Cardiac septum (tissue), 1 donor: ENCODE data around the gene BEST4. TPM values are rescaled to one million over a fixed set of nuclear protein-coding genes. Genes with fewer than 3 reads are reported as not detected.
"Not testable (repeated sequence)": the region's sequence is repeated elsewhere in the genome, so short reads cannot be mapped to it uniquely, and the experiment has no call there.

Experiments used
- DNase-seq: peaks from one replicate; pipeline ENCODE4 v3.0.0-alpha.2; 2020; ENCODE audit warnings: low spot score
- intact Hi-C: fragments of 100-400 bp; cut with DNase I; formaldehyde crosslinking; loops from one replicate; pipeline ENCODE4 v1.14.0; 2022
- total RNA-seq: library from RNA; stranded (reverse); fragmentation: NEBNext Ultra II Directional; extraction: Animal tissue kit (Norgen Biotek cat#: 25700); gene quantifications from one replicate; pipeline ENCODE4 v1.2.1, GENCODE V29; 2021
- donor health status: DM: no; HTN: no; CAD: no.

The BEST4 gene
- total RNA-seq, 1 donor from 2014 or later, result 0.11 TPM

DNA sequence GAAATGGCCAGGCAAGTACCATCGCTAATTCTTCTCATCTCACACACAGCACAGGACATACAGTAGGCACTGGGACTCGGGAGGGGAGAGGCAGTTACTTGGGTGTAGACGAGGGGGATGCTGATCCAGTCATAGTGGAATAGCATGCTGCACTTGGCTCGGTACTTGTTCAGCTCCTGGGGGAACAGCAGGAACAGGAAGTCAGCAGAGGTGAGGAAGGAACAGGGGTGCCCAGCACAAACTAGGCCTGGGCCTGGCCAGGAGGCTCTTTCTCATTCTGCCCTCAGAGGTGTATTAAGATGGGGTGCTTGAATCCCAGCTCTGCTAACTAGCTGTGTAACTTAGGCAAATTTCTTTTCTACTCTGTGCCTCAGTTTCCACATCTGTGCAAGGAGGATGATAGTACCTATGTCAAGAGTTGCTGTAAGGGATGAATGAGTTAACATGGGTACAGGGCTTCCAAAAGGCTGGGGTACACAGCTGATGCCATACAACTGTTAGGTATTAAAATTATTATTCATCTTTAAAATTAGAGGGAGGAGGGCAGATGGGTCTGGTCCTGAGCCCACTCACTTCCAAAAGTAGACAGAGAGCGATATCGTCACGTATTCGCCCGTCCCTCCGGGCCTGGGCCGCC lies 2.4 kb downstream of the BEST4 start:
- intact Hi-C loops, result no loop called here
- no peak for DNase-seq

- DNase-seq, result no peak
- intact Hi-C loops, result no loop called here
These were observed 3.0 kb downstream of the BEST4 start for GRCh38 chr1:44785029-44785380.

- DNase-seq, result no peak
- intact Hi-C loops, result no loop called here
These were observed 3.6 kb downstream of the BEST4 start for GRCh38 chr1:44784094-44785028.

DNA sequence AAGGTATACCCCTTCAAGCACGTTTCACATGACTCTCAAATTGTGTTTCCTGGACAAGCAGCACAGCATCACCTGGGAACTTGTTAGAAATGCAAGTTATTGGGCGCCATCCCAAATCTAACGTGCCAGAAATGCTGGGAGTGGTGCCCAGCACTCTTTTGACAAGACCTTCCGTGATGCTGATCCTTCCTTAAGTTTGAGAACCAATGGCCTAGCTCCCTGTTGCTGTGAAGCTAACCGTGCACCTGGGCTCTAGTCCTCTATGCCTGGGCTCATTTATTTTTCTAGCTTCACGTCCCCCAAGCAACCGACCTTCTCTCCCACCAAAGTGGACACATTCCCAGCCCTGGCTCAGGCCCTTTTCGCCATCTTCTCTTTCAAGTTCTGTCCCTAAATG lies 4.3 kb downstream of the BEST4 start:
- no peak for DNase-seq
- intact Hi-C loops, result no loop called here

- intact Hi-C loops, result no loop called here
- DNase-seq, result no peak
These were observed 7.3 kb downstream of the BEST4 start for GRCh38 chr1:44780583-44781121.

DNA sequence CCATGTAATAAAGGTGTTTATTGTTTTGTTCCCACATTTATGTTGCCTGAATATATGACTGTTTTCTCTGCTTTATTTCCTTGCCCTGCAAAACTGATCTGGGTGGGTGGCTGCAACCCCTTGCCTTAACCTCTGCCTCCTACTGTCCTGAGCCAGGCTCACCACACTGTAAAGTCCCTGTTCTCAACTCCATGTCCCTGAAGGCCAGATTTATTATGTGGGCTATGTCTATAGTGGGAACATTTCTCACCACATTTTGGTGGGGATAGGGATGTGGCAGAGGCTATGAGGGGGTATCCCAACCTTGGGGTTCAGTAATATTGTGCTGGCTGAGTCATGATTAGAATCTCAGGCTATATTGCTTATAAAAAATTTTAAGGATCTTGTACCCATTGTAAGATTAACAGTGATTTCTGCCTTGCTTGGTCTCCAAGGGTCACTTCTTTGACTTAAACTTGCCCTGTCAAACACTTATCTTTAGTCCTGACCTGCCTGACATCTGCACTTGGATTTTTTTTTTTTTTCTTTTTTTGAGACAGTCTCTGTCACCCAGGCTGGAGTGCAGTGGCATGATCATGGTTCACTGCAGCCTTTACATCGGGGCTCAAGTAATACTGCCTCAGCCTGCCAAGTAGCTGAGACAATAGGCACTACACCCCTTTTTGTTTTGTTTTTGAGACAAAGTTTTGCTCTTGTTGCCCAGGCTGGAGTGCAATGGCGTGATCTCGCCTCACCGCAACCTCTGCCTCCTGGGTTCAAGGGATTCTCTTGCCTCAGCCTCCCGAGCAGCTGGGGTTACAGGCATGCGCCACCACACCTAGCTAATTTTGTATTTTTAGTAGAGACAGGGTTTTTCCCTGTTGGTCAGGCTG lies 9.0 kb downstream of the BEST4 start:
- intact Hi-C loops, result no loop called here
- no peak for DNase-seq

GRCh38 chr1:44777969-44778635 lies 9.9 kb downstream of the BEST4 start:
- intact Hi-C loops, result no loop called here
- DNase-seq, result no peak

DNA sequence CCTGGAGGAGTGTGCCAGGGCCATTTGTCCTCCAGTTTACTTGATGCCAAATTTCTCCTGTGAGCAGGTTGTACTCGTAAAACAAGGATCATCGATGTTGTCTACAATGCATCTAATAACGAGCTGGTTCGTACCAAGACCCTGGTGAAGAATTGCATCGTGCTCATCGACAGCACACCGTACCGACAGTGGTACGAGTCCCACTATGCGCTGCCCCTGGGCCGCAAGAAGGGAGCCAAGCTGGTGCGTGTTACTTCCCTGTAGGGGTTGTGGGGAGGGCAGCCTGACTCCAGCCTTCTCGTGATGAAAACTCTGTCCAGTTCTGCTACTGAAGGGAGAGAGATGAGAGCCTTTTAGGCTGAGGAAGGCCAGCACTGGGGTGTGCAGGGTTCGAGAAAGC lies 10.4 kb downstream of the BEST4 start:
- no peak for DNase-seq
- intact Hi-C loops, result no loop called here

- intact Hi-C loops, result no loop called here
- DNase-seq, result no peak
These were observed 11.3 kb downstream of the BEST4 start for GRCh38 chr1:44776730-44777068.

DNA sequence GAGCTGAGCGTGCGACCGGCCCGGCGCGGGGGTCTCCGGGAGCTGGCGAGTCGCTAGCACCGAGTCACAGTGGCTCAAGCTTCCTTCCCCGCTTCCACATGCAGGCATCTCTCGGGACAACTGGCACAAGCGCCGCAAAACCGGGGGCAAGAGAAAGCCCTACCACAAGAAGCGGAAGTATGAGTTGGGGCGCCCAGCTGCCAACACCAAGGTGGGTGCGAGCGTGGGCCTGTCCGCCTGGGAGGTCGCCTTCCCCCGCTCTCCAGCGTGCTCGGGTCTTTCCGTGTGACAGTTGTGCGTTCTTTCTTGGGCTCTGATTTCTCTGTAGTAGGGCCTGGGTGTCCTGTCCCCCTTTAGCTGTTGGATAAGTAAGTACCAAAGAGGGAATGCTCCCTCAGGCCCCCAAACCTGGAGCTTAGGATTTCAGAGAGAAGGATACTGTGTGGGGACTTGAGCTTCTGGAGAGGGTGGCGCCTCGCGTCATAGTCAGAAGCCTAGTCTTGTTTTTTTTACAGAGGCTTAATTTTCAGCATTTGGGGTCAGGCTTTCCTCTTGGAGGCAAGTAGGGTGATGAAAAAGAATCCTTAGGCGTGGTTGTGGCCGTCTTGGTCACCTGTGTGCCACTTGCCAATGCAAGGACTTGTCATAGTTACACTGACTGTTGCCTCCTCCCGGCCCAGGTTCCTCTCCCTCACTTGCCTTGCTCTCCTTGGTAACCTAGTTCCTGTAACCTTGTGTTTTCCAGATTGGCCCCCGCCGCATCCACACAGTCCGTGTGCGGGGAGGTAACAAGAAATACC lies 11.8 kb downstream of the BEST4 start:
- no peak for DNase-seq
- intact Hi-C loops, result no loop called here

DNA sequence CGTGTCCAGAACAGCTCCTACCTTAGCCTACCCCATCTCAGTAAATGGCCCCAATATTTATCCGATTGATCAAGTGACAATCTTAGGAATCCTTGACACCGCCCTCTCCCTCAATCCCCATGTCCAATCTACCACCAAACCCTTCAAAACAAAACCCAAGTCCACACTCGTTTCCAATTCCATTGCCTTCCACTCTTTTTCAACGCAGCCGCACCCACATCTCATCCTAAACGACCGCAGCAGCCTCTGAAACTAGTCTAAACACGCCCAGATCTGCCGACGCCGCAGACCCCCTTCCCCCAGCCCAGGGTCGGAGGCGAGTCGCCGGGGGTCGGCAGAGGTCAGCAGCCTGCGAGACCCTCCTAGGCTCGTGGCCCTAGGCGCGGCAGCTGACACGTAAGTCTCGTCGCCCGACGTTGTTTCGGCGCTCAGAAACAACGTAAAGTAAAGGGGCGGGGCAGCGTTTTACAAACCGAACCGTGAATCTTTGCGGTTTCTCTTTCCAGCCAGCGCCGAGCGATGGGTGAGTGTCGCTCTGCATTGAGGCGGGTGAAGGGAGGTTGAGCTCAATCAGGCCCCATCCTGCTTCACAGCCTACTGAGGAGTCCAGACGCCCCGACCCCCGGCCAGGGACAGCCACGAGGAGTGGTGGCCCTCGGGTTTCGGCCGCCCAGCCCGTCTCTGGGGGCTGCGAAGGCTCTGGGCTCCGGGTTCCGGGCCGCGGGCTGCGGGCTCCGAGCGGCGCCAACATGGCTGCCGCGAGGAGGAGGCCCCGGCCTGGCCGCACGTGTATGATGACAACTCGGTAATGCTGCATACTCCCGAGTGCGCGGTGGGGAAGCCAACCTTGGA lies 12.7 kb downstream of the BEST4 start, which contains the start of gene RPS8:
TSS of gene RPS8 (plus strand) at position 463 of the 852 bp plus-strand sequence. CDS start at position 520, 57 bp downstream.
- DNase-seq, result peak; percentile 96
- intact Hi-C loops, result no loop called here

- intact Hi-C loops, DNase-seq: not testable (repeated sequence)
These were observed 21.5 kb downstream of the BEST4 start for GRCh38 chr1:44766421-44766820.

DNA sequence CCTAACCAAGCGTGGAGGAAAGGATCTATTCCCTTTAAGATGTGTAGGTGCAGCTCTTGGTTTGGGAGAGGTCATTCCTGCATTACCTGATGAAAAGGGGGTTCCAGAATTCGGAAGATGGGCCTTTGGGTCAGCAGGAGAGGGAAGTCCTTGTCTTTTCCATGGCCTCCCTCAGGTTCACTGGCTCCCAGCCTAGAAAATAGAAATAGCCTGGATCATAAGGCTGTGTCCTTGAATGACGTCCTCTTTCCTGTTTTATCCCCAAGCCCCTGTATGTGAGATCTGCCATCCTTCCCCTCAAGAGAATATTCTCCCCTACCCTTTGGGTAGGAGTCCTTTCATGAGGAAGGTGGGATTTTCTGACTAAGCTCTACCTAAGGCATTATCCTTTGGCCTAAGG lies 27.1 kb downstream of the BEST4 start:
- intact Hi-C loops, result no loop called here
- DNase-seq, result no peak

- intact Hi-C loops, result no loop called here
- no peak for DNase-seq
These were observed 28.9 kb downstream of the BEST4 start for GRCh38 chr1:44759077-44759476.

- intact Hi-C loops, result no loop called here
- no peak for DNase-seq
These were observed 30.6 kb downstream of the BEST4 start for GRCh38 chr1:44757420-44757819.

GRCh38 chr1:44747878-44748277 lies 40.1 kb downstream of the BEST4 start:
- no peak for DNase-seq
- intact Hi-C loops, result no loop called here

GRCh38 chr1:44743211-44743610 lies 44.8 kb downstream of the BEST4 start:
- intact Hi-C loops, result loop anchor here (5.0 kb wide), 1 partner anchor 559 kb away; no protein-coding TSS in a partner anchor
- no peak for DNase-seq
